NCI-H526 treated with DMSO at 0.1 percent for 48 hours (cell line): ENCODE measurements around the gene DEFB126.
A peak's percentile ranks its signal among the peaks of the same experiment; 100 is the strongest.
"Not testable (repeated sequence)": the region's sequence is repeated elsewhere in the genome, so short reads cannot be mapped to it uniquely, and the experiment has no call there.

Source experiments
- DNase-seq: peaks from one replicate; lab custom pipeline; 2025; lab: John Stamatoyannopoulos, UW

The DEFB126 gene, protein sequence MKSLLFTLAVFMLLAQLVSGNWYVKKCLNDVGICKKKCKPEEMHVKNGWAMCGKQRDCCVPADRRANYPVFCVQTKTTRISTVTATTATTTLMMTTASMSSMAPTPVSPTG

DNA sequence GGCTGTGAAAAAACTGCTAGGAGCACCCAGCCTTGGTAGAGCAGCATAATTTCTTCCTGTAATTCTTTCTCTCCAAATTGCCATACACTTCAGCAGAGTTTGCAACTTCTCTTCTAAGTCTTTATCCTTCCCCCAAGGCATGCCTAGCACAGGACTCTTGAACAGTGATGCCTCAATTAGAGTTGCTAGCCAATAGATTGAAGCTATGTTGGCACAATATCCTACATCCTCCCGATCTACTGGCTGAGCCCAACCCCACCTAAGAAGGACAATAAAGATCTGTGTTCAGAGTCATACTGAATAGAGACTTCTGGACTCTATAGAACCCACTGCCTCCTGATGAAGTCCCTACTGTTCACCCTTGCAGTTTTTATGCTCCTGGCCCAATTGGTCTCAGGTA, at the start of gene DEFB126:
DEFB126 (plus strand) TSS at position 301 of the 400 bp plus-strand sequence; CDS start at position 340, 39 bp downstream.
- no peak for DNase-seq

DNA sequence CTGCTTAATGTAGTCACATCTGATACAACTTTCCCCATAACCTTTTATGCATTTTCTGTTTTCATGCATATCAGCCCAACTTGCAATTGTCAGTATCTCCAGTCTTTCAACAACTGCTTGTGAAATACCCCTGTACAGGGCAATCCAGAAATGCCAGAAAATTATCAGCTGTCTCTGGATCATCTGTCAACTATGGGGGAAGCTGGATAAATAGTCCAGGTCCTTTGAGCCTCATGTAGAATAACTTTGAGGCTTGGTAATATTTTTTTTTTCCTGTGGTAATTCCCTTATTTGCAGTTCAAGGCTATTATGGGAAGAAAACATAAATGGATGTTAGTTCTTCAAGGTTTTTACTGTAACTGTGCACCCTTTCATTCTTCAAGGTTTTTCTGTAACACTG, 48.7 kb upstream of the DEFB126 start:
- DNase-seq = no peak

- no peak for DNase-seq
Measured at GRCh38 chr20:95215-95614, 47.2 kb upstream of the DEFB126 start.

DNA sequence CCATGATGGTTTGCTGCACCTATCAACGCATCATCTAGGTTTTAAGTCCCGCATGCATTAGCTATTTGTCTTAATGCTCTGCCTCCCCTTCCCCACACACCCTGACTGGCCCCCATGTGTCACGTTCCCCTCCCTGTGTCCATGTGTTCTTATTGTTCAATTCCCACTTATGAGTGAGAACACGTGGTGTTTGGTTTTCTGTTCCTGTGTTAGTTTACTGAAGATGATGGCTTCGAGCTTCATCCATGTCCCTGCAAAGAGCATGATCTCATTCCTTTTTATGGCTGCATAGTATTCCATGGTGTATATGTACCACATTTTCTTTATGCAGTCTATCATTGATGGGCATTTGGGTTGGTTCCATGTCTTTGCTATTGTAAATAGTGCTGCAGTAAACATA, 44.7 kb upstream of the DEFB126 start:
- not testable (repeated sequence) for DNase-seq

- no peak for DNase-seq
Measured at GRCh38 chr20:101975-102374, 40.4 kb upstream of the DEFB126 start.

DNA sequence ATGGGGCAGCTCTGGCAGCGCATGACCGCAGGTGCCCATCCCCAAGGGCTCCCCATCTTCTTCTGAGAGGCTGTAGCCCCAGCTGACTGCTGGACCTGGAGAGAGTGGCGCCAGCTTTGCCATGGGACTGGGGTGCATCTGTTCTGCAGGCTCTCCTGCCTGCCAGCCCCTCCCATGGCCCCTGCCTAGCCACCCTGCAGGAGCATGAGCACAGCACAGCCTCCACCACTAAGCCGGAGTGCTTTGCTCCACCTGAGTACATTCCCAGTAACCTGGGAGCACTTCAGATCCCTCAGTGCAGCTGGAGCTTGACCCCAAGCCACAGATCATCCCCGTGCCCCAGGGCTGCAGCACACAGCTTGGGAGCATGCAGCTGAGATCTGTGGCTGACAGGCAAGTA, 38.9 kb upstream of the DEFB126 start:
- DNase-seq = no peak

GRCh38 chr20:112396-112795, 30.0 kb upstream of the DEFB126 start:
- DNase-seq = no peak

DNA sequence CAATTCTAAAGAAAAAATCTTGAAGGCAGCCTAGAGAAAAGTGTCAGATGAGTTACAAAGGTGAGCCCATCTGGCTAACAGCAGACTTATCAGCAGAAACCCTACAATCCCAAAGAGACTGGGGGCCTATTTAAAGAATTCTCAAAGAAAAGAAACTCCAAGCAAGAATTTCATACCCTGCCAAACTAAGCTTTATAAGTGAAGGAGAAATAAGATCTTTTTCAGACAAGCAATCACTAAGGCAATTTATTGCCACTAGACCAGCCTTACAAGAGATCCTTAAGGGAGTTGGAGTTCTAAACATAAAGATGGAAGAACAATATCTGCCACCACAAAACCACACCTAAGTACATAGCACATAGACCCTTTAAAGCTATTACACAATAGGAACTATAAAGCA, 24.9 kb upstream of the DEFB126 start:
- no peak for DNase-seq

DNA sequence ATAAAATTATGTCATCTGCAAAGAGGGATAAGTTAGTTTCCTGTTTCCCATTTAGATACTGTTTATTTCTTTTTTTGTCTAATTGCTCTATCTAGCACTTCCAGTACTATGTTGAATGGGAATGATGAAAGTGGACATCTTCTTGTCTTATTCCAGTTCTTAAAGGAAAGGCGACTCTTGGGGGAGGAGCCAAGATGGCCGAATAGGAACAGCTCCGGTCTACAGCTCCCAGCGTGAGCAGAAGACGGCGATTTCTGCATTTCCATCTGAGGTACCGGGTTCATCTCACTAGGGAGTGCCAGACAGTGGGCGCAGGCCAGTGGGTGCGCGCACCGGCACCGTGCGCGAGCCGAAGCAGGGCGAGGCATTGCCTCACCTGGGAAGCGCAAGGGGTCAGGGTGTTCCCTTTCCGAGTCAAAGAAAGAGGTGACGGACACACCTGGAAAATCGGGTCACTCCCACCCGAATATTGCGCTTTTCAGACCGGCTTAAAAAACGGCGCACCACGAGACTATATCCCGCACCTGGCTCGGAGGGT, 12.5 kb upstream of the DEFB126 start:
- DNase-seq = not testable (repeated sequence)

DNA sequence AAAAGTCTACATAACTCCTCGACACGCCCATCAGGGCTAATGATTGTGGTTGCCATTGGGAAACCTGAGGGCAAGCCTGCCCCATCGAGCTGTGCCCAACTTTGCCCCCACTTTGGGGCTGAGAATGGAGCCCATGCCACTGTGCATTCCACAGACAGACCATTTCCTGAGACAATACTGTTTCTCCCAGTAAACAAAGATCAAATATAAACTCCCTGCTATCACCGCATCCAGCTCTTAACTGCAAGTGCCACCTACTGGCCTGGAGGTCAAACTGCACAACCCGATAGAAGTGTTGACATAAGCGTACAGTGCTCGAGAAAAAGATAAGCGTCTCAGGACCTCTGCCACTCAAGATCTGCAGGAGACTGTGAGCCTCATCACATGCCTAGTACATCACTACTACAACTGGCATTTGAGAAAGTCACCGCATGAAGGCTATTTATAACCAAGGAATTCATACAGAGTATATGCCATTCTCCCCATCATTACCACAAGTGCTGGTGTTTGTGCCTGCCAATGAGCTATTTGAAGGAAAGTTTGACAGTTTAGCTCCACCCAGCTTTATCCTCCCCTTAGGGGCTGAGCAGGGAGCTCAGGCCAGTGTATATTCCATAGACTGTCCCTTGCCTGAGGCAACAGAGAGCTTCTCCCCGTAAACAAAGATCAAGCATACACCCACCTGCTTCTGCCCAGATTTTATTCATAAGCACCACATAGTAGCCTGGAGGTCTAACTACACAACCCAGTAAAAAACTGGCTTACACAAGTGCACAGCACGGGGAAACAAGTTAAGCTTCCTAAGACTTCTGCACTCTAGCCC, 4.5 kb upstream of the DEFB126 start:
- DNase-seq = peak; percentile 19

GRCh38 chr20:145877-146276, 3.5 kb downstream of the DEFB126 start:
- DNase-seq = peak; percentile 42

DNA sequence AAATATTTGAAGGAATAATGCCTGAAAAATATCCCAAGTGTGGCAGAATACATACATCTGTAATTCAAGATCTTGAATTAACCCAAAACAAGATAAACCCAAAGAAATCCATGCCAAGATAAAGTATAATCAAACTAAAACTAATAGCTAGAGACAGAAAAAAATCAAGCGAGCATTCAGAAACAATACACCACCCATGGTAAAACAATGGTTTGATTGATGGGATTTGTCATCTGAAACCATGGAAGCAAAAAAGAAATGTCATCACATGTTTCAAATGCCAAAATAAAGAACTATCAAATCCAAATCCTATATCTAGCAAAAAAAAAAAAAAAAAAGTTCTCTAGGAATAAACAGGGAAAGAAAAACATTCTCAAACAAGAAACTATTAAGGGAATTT, 9.7 kb downstream of the DEFB126 start:
- no peak for DNase-seq

- DNase-seq = no peak
Measured at GRCh38 chr20:157154-157553, 14.8 kb downstream of the DEFB126 start, which contains the start of gene DEFB127. DEFB127 (plus strand) TSS chr20:157454; CDS start chr20:157545, 91 bp downstream.

GRCh38 chr20:164618-165017, 22.2 kb downstream of the DEFB126 start:
- DNase-seq = no peak

DNA sequence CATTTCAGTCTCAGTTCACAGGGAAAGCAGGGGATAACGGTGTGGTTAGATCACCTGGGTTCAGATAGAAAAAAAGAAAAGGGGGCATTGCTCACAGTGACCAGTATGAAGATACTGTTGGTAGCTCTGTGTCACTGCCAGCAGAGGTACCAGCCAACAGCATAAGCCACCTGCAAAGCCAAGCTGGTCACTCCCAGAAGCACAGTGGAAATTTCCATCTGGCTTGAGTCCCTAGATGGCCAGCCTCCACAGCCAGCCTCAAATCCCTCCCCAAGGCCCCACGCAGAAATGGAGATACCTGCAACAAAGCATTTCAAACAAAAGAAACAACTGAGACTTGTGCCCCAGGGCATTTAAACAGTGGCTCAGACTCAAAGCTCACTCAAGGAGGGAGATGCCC, 26.5 kb downstream of the DEFB126 start:
- DNase-seq = no peak

GRCh38 chr20:184288-184687, 41.9 kb downstream of the DEFB126 start:
- DNase-seq = no peak

- DNase-seq = no peak
Measured at GRCh38 chr20:187733-188132, 45.3 kb downstream of the DEFB126 start.

GRCh38 chr20:189611-190010, 47.2 kb downstream of the DEFB126 start, which contains the start of gene DEFB128:
DEFB128 (minus strand) TSS chr20:189711; CDS start chr20:189623, 88 bp downstream.
- no peak for DNase-seq
